Stimulated activated CD4-positive, alpha-beta T cell treated with anti-CD3 and anti-CD28 coated beads, Interleukin-2, amount 100 ng/mL, for 4 hours (primary cell): Measurements from ENCODE around the gene TBC1D10A.
A peak's percentile ranks its signal among the peaks of the same experiment; 100 is the strongest.

Source experiments
- DNase-seq: peaks from one replicate; pipeline ENCODE4 v3.0.0-alpha.2; 2020; ENCODE audit warnings: low read depth

Gene TBC1D10A

DNA sequence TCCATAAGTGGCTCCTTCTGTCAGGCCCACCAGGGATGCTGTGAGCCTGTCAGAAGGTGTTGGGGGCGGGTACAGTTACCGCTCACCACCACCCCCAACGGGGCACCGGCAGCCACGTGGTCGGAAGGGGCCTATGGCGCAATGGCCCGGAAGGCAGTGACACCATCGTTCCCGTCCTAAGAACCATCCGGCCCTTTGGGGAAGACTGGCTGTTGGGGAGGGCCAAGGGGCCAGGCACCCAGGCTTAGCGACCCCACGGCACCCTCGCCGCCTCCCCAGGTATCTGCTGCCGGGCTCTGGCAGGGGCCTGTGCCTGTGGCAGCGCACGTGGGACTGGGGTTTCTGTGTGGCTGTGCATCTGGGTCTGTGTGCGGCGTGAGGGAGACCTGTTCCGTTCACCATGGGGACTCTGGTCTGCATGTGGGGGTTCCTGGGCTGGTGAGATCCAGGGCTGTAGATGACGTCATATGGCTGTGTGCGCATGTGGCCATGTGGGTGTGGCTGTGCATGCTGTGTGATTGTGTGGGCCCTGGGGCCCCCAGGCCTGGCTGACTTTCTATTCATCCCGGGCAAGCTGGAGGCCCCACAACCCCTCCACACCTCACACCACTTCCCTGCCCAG lies 60.8 kb downstream of the TBC1D10A start:
- peak; percentile 84 for DNase-seq

GRCh38 chr22:30265131-30265720 lies 61.5 kb downstream of the TBC1D10A start:
- DNase-seq, result no peak

DNA sequence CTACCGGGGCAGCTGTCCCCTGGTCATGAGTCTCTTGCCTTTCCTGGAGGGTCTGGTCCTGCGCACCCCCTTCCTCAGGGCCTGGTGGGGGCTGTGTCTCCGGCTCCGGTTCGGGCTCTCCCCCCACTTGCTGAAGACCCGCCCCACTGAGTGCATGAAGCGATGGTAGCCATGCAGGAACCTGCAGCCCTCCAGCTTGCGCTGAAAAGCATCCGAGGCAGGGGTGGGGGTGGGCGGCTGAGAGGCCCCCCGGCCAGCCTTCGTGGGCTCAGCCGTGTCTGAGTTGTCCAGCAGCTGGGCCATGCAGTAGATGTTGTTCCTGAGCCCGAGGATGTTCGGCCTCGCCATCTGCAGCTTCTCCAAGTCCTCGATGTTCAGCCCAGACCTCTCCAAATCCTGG lies 62.9 kb downstream of the TBC1D10A start:
- DNase-seq, result no peak

GRCh38 chr22:30262917-30263741 lies 63.6 kb downstream of the TBC1D10A start:
- DNase-seq, result peak; percentile 69

GRCh38 chr22:30262112-30262511 lies 64.6 kb downstream of the TBC1D10A start:
- DNase-seq, result no peak

- no peak for DNase-seq
Observed at GRCh38 chr22:30261134-30261533, 65.6 kb downstream of the TBC1D10A start.

- DNase-seq, result no peak
Observed at GRCh38 chr22:30260682-30261081, 66.1 kb downstream of the TBC1D10A start.

- no peak for DNase-seq
Observed at GRCh38 chr22:30260276-30260675, 66.5 kb downstream of the TBC1D10A start.

GRCh38 chr22:30254314-30254713 lies 72.4 kb downstream of the TBC1D10A start:
- DNase-seq, result no peak

GRCh38 chr22:30253205-30253852 lies 73.4 kb downstream of the TBC1D10A start:
- DNase-seq, result no peak

DNA sequence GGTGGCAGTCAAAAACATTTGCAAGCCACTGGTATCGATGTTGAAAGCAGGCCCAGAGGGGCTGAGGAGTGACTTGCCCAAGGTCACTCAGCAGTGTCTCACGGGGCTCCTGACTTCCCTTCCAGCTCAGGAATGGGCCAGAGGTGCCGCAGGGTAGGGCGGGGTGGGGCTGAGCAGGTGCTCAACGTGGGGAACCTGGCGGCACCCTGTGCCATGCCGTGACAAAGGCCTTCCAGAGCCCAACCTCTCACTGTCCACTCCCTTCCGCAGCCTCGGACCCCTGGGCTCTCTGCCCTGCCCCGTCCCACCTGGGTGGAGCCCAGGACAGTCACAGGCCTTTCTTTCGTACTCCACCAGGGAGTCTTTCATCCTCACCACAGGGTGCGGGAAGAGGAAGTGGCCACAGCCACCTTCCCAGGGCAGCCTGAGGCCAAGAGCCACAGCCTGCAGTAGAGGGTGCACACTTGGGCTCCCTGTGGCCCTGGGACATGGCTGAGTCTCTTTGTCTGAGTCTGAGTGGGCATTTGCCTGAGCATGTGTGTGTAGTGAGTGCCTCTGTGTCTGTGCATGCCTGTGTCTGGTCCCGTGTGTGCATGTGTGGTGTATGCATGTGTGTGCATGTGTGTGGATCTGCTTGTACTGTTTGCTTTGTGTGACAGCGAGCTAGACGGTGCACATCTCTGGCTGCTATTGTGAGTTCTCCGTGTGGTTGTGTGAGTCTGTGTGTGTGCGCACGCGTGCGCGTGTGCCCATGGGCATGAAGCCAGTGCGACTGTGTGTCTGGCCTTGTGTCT lies 74.1 kb downstream of the TBC1D10A start:
- no peak for DNase-seq

GRCh38 chr22:30251711-30252110 lies 75.0 kb downstream of the TBC1D10A start:
- DNase-seq, result no peak

- no peak for DNase-seq
Observed at GRCh38 chr22:30250661-30251267, 76.0 kb downstream of the TBC1D10A start.

GRCh38 chr22:30250039-30250565 lies 76.6 kb downstream of the TBC1D10A start:
- no peak for DNase-seq

- no peak for DNase-seq
Observed at GRCh38 chr22:30249049-30250038, 77.4 kb downstream of the TBC1D10A start.

DNA sequence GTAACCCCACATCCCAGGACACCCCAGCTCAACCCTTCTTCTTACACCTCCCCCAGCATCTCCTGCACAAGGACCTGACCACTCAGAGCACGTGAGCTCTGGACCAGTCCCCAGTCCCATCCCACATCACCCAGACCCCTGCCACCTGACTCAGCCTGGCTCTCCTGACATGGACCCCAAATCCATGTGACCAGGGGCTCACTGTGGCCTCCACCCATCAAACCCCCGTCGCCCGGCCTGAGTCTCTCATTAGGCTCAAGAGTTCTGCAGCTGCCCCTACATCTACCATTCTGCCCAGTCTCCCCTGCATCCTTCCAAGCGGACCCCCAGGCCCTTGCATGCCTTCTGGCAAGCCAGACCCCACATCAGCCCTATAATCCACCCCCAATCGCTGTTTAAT lies 78.3 kb downstream of the TBC1D10A start:
- DNase-seq, result no peak

DNA sequence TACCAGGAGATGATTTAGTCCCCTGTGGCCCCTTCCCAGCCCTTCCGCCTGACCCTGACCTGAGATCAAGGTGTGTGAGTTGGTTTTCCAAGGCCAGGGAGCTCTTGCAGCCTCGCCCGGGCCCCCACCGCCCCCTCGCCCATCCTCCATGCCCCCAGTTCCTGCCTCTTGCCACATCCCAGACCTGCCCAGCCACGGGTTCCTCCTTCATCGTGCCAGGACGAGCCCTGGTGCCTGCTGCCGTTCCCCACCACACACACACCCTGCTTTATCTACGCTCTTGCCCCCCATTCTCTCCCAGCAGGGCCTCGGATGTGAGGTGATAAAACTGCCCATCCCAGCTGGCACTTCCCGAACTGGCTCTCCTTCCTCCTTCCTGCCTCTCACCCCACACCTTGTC lies 78.8 kb downstream of the TBC1D10A start:
- DNase-seq, result no peak

DNA sequence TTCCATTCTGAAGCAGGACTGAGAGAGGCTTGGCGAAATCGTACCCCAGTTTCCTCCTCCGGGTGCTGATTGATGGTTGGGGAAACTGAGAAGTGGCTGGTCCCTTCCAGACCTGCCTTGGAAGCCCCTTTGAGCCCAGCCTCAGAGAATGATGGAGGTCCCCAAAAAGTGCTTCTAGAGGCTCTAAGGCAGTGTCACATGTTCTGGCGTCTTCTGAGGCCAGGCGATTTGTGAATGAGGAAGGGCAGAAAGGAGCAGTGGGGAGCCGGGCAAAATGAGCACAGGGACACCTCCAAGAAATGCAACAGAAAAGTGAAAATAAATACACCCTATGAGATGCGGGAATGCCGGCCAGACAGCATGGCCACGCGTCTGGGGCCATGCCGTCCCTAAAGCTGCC lies 79.2 kb downstream of the TBC1D10A start:
- no peak for DNase-seq

- no peak for DNase-seq
Observed at GRCh38 chr22:30246814-30247376, 79.8 kb downstream of the TBC1D10A start.
